Stimulated activated naive CD8-positive, alpha-beta T cell treated with anti-CD3 and anti-CD28 coated beads, Interleukin-15, Interleukin-2, amounts not matched to agents 100 ng/mL and 50 ng/mL, for 24 hours (primary cell): ENCODE results near the gene DGUOK.

Experiments used
- H3K27ac Mint-ChIP-seq: one replicate; pipeline ENCODE4 v1.8.0; 2021; ENCODE audit warnings: mild to moderate bottlenecking, mixed read lengths
- H3K27me3 Mint-ChIP-seq: one replicate; pipeline ENCODE4 v1.8.0; 2021; ENCODE audit warnings: mixed read lengths
- H3K36me3 Mint-ChIP-seq: one replicate; pipeline ENCODE4 v1.8.0; 2021; ENCODE audit warnings: low read depth, mixed read lengths
- H3K4me1 Mint-ChIP-seq: one replicate; pipeline ENCODE4 v1.8.0; 2021; ENCODE audit warnings: low read depth, mixed read lengths
- H3K4me3 Mint-ChIP-seq: one replicate; pipeline ENCODE4 v1.8.0; 2021; ENCODE audit warnings: mild to moderate bottlenecking, mixed read lengths
- H3K9me3 Mint-ChIP-seq: one replicate; pipeline ENCODE4 v1.8.0; 2021; ENCODE audit warnings: mixed read lengths

The DGUOK gene

DNA sequence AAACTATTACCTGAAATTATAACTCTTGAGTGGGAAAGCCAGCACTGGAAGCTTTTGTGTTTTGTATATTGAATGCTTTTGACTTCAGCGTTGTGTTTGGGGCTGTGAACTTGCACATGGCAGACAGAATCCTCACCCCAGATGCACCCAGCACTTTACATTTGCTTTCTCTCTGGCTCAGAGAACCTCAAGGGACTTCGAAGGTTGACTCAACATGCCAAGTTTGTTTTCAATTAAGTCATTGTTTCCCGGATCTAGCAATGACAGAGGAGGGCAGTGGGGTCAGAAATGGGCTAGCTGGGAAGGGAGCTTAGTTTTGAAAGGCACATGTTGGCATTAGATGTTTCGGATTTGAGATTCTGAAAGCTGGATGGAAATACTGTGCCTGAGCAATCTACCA lies 80.4 kb downstream of the DGUOK start:
- H3K36me3 Mint-ChIP-seq: peaks cover 14% of the 10 kb centered on the region
- peaks cover 47% of the 10 kb centered on the region for H3K4me1 Mint-ChIP-seq
- no peaks in the 10 kb centered on the region for H3K9me3 Mint-ChIP-seq
- H3K4me3 Mint-ChIP-seq: no peak overlapping the region
- H3K27ac Mint-ChIP-seq: no peak overlapping the region
- no peaks in the 10 kb centered on the region for H3K27me3 Mint-ChIP-seq

DNA sequence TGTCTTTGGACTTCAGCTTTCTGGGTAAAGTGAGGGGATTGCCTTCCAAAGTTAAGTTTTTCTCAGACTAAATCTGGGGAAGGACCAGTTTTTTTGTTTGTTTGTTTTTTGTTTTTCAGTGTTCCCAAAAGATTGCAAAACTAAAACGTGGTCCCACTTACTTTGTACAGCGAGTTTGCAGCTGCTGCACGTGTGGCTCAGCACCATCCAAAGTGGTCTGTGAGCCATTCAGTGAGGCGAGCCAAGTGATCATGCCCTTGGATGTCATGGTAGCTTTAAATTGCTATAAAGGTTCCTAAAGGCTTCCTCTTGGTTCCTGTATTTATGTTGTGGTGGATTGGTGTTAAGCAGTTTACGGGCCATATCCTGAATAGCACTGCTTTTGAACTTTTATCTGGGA lies 81.0 kb downstream of the DGUOK start:
- Mint-ChIP-seq H3K27me3 (no peaks in the 10 kb centered on the region), H3K4me3 (no peak overlapping the region), H3K36me3 (peaks cover 14% of the 10 kb centered on the region), H3K27ac (no peak overlapping the region), H3K4me1 (peaks cover 51% of the 10 kb centered on the region), H3K9me3 (no peaks in the 10 kb centered on the region)
